Measurements from ENCODE around the gene CHST11. TPM values are rescaled to one million over a fixed set of nuclear protein-coding genes. Genes with fewer than 3 reads are reported as not detected.
"Not testable (repeated sequence)": the region's sequence is repeated elsewhere in the genome, so short reads cannot be mapped to it uniquely, and the experiment has no call there.

CHST11 gene
- polyA plus RNA-seq, 1 donor (not counting 4 experiments of a cell fraction or from before 2014, with no cell fraction given), result 11.9 TPM

DNA sequence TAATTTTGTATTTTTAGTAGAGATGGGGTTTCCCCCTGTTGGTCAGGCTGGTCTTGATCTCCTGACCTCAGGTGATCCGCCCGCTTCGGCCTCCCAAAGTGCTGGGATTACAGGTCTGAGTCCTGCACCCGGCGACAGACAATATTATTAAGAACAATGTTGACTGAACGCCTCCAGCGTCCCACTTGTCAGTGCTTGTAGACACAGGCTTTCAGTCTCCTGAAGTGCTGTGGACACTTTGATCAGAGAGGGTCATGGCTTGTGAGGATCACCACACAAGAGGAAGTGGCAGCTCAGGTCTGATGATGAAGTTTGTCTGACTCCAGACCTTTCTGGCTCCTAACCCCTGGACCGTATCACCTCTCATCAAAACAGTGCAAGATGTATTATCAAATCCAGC is 114.6 kb downstream of the CHST11 start:
- no peak overlapping the region for H2AFZ ChIP-seq (ENCODE audit: control insufficient read depth, low read length)
- H3K36me3 ChIP-seq (ENCODE audit: control insufficient read depth in 2 of 2, extremely low read depth in 1 of 2, insufficient read depth in 2 of 2, low read length in 2 of 2), result no peaks in the 10 kb centered on the region
- no peaks in the 10 kb centered on the region for H3K4me1 ChIP-seq (ENCODE audit: control insufficient read depth, extremely low read depth, insufficient read depth, low read length)
- no peak overlapping the region for H3K27ac ChIP-seq (ENCODE audit: control insufficient read depth, insufficient read depth, low read length)
- H3K4me2 ChIP-seq (ENCODE audit: control insufficient read depth, extremely low read depth, insufficient read depth, low read depth, low read length), result no peak overlapping the region
- H4K20me1 ChIP-seq (ENCODE audit: control insufficient read depth, extremely low read depth, insufficient read depth, low read length), result no peaks in the 10 kb centered on the region
- TF ChIP-seq EZH2 (IDR thresholded peaks at IDR 0.05; ENCODE audit: low read length), result no peak
- TF ChIP-seq CTCF (optimal IDR thresholded peaks at IDR 0.05 in 1 of 3, IDR thresholded peaks at IDR 0.05 in 1 of 3, conservative IDR thresholded peaks at IDR 0.05 in 1 of 3; ENCODE audit: extremely low read depth in 1 of 3, insufficient read depth in 2 of 3, low read length in 3 of 3), result no peak
- H3K9me3 ChIP-seq (ENCODE audit: control insufficient read depth, low read depth, low read length), result no peaks in the 10 kb centered on the region
- no peaks in the 10 kb centered on the region for H3K9me1 ChIP-seq (ENCODE audit: control insufficient read depth, extremely low read depth, insufficient read depth, low read length)
- DNase-seq (ENCODE audit: low read depth, low spot score), result no peak
- no peak for FAIRE-seq
- no peaks in the 10 kb centered on the region for H3K27me3 ChIP-seq (ENCODE audit: control insufficient read depth, extremely low read depth, insufficient read depth, low read length)
- peaks cover 6% of the 10 kb centered on the region for H3K79me2 ChIP-seq (ENCODE audit: control insufficient read depth, insufficient read depth, low read length)
- H3K9ac ChIP-seq (ENCODE audit: control insufficient read depth, extremely low read depth, insufficient read depth, low read length), result no peak overlapping the region
- dilution Hi-C loops (cut with MboI; ENCODE audit: extremely low pct_ligation_motif_present, low sequenced_read_pairs), result no loop called here
- no peak overlapping the region for H3K4me3 ChIP-seq (ENCODE audit: control insufficient read depth in 2 of 3, extremely low read depth in 1 of 3, insufficient read depth in 2 of 3, low read depth in 1 of 3, low read length in 3 of 3)

DNA sequence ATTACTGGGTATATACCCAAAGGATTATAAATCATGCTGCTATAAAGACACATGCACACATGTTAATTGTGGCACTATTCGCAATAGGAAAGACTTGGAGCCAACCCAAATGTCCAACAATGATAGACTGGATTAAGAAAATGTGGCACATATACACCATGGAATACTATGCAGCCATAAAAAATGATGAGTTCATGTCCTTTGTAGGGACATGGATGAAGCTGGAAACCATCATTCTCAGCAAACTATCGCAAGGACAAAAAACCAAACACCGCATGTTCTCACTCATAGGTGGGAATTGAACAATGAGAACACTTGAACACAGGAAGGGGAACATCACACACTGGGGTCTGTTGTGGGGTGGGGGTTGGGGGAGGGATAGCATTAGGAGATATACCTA is 117.6 kb downstream of the CHST11 start:
- H3K79me2 ChIP-seq (ENCODE audit: control insufficient read depth, insufficient read depth, low read length); H3K9me3 ChIP-seq (ENCODE audit: control insufficient read depth, low read depth, low read length); H3K4me1 ChIP-seq (ENCODE audit: control insufficient read depth, extremely low read depth, insufficient read depth, low read length); H3K27ac ChIP-seq (ENCODE audit: control insufficient read depth, insufficient read depth, low read length); DNase-seq (ENCODE audit: low read depth, low spot score); H3K9me1 ChIP-seq (ENCODE audit: control insufficient read depth, extremely low read depth, insufficient read depth, low read length); H3K4me2 ChIP-seq (ENCODE audit: control insufficient read depth, extremely low read depth, insufficient read depth, low read depth, low read length); H2AFZ ChIP-seq (ENCODE audit: control insufficient read depth, low read length); H3K9ac ChIP-seq (ENCODE audit: control insufficient read depth, extremely low read depth, insufficient read depth, low read length); H3K4me3 ChIP-seq (ENCODE audit: control insufficient read depth in 2 of 3, extremely low read depth in 1 of 3, insufficient read depth in 2 of 3, low read depth in 1 of 3, low read length in 3 of 3); H3K36me3 ChIP-seq (ENCODE audit: control insufficient read depth in 2 of 2, extremely low read depth in 1 of 2, insufficient read depth in 2 of 2, low read length in 2 of 2); H4K20me1 ChIP-seq (ENCODE audit: control insufficient read depth, extremely low read depth, insufficient read depth, low read length); dilution Hi-C loops (cut with MboI; ENCODE audit: extremely low pct_ligation_motif_present, low sequenced_read_pairs); H3K27me3 ChIP-seq (ENCODE audit: control insufficient read depth, extremely low read depth, insufficient read depth, low read length); FAIRE-seq: not testable (repeated sequence)

DNA sequence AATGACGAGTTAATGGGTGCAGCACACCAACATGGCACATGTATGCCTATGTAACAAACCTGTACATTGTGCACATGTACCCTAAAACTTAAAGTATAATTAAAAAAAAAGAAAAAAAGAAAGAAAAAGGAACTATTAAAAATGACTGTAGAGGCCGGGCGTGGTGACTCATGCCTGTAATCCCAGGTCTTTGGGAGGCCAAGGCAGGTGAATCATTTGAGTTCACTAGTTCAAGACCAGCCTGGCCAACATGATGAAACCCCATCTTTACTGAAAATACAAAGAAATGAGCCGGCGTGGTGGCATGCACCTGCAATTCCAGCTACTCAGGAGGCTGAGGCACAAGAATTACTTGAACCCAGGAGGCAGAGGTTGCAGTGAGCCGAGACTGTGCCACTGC is 118.0 kb downstream of the CHST11 start:
- H3K9me3 ChIP-seq (ENCODE audit: control insufficient read depth, low read depth, low read length); H3K9me1 ChIP-seq (ENCODE audit: control insufficient read depth, extremely low read depth, insufficient read depth, low read length); H4K20me1 ChIP-seq (ENCODE audit: control insufficient read depth, extremely low read depth, insufficient read depth, low read length); H2AFZ ChIP-seq (ENCODE audit: control insufficient read depth, low read length); DNase-seq (ENCODE audit: low read depth, low spot score); H3K9ac ChIP-seq (ENCODE audit: control insufficient read depth, extremely low read depth, insufficient read depth, low read length); dilution Hi-C loops (cut with MboI; ENCODE audit: extremely low pct_ligation_motif_present, low sequenced_read_pairs); H3K27me3 ChIP-seq (ENCODE audit: control insufficient read depth, extremely low read depth, insufficient read depth, low read length); H3K79me2 ChIP-seq (ENCODE audit: control insufficient read depth, insufficient read depth, low read length); H3K4me3 ChIP-seq (ENCODE audit: control insufficient read depth in 2 of 3, extremely low read depth in 1 of 3, insufficient read depth in 2 of 3, low read depth in 1 of 3, low read length in 3 of 3); H3K27ac ChIP-seq (ENCODE audit: control insufficient read depth, insufficient read depth, low read length); H3K36me3 ChIP-seq (ENCODE audit: control insufficient read depth in 2 of 2, extremely low read depth in 1 of 2, insufficient read depth in 2 of 2, low read length in 2 of 2); FAIRE-seq; H3K4me2 ChIP-seq (ENCODE audit: control insufficient read depth, extremely low read depth, insufficient read depth, low read depth, low read length); H3K4me1 ChIP-seq (ENCODE audit: control insufficient read depth, extremely low read depth, insufficient read depth, low read length): not testable (repeated sequence)
